Fibroblast of villous mesenchyme (primary cell): ENCODE measurements around the gene CGB5. TPM values are rescaled to one million over a fixed set of nuclear protein-coding genes. Genes with fewer than 3 reads are reported as not detected.

Source experiments
- DNase-seq: peaks from one replicate; pipeline ENCODE4 v3.0.0-alpha.2; 2010; ENCODE audit warnings: low read depth
- H3K4me3 ChIP-seq: 2 replicates; pipeline ENCODE4 v1.5.1; 2011; ENCODE audit warnings: low read depth, mild to moderate bottlenecking, low read length
- total RNA-seq: library from RNA; depleted of rRNA; stranded (reverse); fragments of >200 nt; gene quantifications from 2 replicates; pipeline ENCODE4 v1.2.3, GENCODE V29; 2012
- TF ChIP-seq, protein P1 (sequence below): IDR thresholded peaks from 2 replicates; pipeline ENCODE4 v1.5.1; 2012; ENCODE audit warnings: low read depth, mild to moderate bottlenecking, low read length; ENCODE audit not compliant: insufficient read depth

CGB5 gene
- total RNA-seq, 1 donor: not detected

- TF ChIP-seq, protein P1, sequence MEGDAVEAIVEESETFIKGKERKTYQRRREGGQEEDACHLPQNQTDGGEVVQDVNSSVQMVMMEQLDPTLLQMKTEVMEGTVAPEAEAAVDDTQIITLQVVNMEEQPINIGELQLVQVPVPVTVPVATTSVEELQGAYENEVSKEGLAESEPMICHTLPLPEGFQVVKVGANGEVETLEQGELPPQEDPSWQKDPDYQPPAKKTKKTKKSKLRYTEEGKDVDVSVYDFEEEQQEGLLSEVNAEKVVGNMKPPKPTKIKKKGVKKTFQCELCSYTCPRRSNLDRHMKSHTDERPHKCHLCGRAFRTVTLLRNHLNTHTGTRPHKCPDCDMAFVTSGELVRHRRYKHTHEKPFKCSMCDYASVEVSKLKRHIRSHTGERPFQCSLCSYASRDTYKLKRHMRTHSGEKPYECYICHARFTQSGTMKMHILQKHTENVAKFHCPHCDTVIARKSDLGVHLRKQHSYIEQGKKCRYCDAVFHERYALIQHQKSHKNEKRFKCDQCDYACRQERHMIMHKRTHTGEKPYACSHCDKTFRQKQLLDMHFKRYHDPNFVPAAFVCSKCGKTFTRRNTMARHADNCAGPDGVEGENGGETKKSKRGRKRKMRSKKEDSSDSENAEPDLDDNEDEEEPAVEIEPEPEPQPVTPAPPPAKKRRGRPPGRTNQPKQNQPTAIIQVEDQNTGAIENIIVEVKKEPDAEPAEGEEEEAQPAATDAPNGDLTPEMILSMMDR: no peak
- DNase-seq: no peak
- H3K4me3 ChIP-seq: no peak overlapping the region
Observed at GRCh38 chr19:49009828-49010227, 33.8 kb upstream of the CGB5 start.

- DNase-seq: no peak
- H3K4me3 ChIP-seq: no peak overlapping the region
- TF ChIP-seq, protein P1: no peak
Observed at GRCh38 chr19:49010453-49010852, 33.2 kb upstream of the CGB5 start.

- TF ChIP-seq, protein P1: no peak
- no peak overlapping the region for H3K4me3 ChIP-seq
- no peak for DNase-seq
Observed at GRCh38 chr19:49011194-49011593, 32.5 kb upstream of the CGB5 start.

DNA sequence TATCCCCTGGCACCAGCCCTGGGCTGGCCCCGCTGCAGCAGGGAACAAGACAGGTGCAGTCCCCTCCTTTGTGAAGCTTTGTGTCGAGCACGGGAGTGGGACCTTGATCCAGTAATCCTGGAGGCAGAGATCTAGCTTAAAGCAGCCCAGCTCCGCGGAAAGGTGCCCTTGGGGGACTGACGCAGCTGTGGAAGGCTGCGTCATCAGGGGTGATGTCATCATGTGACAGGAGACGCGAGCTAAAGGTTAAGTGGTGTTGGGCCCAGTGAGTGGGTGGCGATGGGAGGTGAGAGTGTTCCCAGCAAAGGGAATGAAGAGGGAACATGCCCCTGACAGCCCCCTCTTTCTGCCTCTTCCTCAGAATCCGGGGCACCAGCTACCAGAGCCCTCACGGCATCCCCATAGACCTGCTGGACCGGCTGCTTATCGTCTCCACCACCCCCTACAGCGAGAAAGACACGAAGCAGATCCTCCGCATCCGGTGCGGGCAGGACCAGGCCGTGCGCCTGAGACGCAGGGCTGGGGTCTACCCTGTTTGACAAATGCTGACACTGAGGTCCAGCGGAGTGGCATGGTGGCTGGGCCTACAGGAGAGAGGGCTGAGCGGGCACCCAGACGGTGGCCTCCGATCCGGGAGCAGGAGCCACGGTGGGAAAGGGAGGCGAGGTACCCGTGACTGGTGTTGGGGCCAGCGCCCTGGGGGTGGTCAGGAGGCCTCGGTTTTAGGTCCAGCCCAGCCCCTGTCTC is 29.4 kb upstream of the CGB5 start:
- no peak for DNase-seq
- no peak overlapping the region for H3K4me3 ChIP-seq
- TF ChIP-seq, protein P1: no peak

DNA sequence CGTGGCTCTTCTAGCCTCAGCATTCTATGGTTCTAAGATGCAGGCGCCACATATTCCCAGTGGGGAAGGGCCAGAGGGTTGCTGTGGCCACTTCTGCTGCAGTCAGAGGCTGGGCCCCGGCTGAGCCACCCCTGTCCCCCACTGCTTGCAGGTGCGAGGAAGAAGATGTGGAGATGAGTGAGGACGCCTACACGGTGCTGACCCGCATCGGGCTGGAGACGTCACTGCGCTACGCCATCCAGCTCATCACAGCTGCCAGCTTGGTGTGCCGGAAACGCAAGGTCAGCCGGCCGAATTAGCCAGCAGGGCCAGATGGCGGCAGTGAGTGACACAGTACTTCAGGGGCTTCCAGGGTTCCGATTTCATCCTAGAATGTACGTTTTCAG is 28.8 kb upstream of the CGB5 start:
- no peak for DNase-seq
- TF ChIP-seq, protein P1: no peak
- no peak overlapping the region for H3K4me3 ChIP-seq

DNA sequence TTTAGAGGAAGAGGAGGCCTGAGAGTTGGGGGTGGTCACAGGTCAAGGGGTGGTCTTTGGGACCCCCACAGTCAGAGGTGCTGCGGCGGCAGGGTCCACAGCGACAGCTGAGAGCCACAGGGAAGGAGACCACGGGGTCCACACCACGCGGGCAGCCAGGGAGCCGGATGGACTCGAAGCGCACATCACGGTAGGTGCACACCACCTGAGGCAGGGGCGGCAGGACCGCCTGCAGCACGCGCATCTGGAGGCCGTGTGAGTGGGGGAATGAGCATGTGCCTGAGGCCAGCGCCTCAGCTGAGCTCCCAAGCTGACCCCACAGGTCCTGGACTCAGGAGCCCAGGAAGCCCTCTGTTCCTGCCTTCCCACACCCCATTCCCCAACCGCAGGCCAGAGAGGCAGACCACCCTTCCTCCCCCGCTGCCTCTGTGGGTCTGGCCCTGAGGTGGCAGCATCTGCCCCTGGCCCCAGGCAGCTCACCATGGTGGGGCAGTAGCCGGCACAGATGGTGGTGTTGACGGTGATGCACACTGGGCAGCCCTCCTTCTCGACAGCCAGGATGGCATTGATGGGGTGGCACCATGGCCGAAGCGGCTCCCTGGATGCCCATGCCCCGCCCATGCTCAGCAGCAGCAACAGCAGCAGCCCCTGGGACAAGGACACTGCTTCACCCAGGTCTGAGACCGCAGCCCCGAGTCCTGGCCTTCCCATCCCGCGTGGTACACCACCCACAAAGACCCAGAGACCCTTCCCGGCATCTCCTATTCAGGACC is 27.4 kb upstream of the CGB5 start:
- TF ChIP-seq, protein P1: no peak
- no peak for DNase-seq
- no peak overlapping the region for H3K4me3 ChIP-seq
